Glomerular visceral epithelial cell (primary cell): Measurements from ENCODE around the gene ANO4.
"Not testable (repeated sequence)": the region's sequence is repeated elsewhere in the genome, so short reads cannot be mapped to it uniquely, and the experiment has no call there.

Source experiments
- DNase-seq: peaks from one replicate; pipeline ENCODE4 v3.0.0-alpha.2; 2016; ENCODE audit errors: extremely low spot score

Gene ANO4

DNA sequence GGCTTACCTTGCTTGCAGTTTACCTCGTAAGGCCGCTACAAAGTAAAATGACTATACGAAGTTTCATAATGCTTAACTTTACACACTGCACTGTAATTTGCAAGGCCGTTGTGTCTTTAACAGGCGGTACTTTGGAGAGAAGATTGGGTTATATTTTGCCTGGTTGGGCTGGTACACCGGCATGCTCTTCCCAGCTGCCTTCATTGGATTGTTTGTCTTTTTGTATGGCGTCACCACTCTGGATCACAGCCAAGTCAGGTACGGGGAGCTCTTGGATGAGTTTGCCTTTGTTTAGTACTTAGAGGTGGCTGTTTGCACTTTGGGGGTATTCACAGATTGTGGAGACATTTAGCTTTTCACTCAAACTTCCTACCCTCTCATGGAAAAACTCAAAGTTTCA is 247.6 kb downstream of the ANO4 start:
- DNase-seq: no peak

DNA sequence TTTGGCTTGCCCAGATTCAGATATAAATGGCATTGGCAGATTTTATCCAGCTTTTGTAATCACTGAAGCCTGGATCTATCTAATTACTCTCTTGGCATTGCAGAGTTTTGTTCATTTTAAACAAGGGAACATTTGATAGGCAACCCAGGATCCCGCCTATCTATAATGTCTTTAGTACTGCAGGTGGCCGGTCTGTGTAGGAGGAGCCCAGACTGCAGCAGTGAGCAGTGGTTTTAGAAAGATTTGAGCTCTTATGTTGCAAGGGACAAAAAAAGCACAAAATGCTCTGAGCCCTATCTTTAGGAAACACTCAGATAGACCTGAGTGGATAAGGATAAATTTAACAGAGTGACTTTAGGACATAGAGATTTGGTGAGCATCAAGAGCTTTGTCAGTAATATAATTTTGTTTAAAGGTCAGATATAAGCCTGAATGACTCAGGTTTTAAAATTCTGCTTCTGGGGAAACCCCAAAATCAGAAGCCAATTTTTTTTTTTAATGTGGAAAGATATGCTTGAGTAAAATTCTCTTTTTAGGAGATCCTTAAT is 250.0 kb downstream of the ANO4 start:
- no peak for DNase-seq

DNA sequence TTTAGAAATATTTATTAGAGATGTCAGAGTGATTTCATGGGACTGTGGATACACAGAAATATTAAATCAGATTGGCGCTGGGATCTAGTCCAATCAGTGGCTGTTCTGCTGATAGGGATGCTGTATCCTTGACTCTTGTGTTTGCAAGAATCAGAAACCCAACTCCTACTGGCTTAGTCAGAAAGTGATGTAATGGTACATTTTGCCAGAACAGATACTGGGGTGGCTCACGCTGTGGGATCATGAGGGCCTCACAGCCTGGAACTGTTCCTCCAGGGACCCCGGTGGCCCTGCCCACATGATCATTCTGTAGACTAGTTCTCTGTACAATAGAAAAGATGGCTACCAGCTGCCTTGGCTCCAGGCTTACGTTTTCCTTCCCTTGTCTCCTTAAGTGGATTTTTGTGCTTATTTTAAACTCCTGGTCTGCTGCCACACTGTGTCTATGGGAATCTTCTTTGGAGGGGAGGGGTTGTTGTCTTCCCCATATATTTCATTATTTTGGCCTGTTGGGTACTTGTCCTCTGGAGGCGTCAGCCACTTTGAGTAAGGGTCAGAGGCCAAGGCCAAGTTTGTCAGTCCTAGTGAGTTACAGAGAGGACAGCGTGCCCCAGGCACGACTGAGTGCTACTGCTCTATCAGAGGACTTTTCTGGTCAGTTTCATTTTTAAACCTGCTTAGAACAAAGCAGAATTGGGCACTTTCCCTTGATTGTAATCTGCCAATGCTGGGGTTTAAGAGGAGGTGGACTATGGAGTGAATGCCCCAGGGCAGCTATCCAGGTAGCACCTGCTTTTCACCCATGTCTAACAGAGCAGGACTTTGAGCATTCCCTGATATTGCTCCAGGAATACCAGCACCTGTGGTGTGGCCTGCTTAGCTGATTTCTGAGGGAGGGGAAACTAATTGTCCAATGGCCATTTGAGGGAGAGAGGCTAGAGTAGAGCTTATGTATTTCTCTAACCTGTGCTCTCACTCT is 251.2 kb downstream of the ANO4 start:
- no peak for DNase-seq

DNA sequence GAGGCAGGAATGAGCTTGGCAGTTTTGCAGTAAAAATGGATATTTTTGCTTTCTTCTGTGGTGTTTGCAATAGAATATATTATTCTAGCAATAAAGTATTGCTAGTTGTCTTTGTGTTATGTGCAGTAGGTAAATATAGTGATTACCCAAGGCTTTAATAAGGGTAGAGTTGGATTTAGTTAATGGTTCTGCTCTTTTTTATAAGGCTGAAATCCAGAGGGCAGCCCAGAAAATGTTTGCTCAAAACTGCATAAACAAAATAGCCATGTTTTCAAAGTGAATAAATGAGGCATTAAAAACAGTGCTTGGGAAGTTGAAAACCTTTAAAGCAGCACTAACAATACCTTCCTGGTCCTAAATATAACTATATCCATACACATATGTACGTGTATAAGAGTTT is 253.1 kb downstream of the ANO4 start:
- no peak for DNase-seq

DNA sequence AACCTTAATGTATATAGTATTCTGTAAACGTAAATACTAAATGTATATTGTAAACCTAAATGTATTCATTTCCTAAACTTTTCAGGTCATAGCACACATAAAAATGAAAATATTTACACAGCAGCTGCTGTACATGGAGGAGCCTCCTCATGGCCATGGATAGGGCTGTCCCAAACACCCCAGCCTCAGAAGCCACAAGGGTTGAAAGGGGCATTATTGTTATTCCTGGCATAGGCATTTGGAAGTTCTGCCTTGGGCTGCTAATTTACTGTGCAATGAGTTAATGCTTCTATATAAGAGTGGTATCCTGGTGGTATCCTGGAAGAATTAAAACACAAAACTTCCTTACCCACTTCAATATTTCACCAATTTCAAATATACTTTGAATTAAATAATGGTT is 256.1 kb downstream of the ANO4 start:
- DNase-seq: no peak

DNA sequence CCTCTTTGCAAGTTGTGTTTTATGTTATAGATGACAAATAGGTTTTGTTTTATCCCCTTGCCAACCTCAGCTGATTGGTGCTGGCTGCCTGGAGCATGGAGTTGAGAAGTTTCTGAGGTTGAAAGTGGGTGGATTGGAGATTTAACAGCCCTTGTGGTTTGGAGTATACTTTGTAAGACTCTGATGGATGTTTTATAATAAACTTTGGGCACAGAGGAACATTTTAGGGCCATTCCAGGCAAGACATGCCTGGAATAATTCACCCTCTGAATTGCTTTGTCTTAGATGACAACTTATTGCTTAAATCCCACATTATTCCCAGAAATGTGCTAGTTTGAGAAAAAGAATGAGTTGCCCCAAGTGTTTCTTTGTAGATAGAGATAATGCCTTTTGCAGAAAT is 256.6 kb downstream of the ANO4 start:
- no peak for DNase-seq

DNA sequence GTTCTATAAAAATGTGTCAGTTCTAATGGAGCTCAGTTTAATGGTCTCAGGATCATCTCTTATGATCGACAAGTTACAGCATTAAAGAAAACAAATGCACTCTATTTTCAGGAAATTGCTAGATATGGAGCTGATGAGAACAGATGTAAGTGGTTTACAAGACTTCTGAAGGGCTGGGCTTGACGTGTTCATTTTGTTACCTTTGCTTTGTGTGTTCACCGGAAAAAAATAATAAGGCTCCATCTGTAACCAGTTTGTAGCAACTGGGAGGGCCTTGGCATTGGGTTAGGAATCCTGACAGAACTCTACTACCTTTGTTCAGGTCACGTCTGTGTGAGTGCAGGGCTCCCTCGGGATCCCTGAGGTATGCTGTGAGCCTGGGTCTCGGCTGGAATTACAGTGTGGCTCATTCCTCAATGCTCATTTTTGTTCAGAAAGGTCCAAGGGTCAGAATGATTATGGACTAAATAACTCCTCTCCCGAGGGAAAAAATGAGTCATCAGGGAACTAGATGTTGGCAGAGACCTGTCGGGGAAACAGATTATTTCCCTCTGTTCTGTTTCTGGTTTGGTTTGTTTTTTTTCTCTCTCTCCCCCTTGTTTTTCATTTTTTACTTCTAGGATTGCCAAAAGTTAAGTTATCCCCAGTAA is 257.4 kb downstream of the ANO4 start:
- DNase-seq: peak; percentile 71

GRCh38 chr12:101053203-101053602 is 258.6 kb downstream of the ANO4 start:
- DNase-seq: no peak

DNA sequence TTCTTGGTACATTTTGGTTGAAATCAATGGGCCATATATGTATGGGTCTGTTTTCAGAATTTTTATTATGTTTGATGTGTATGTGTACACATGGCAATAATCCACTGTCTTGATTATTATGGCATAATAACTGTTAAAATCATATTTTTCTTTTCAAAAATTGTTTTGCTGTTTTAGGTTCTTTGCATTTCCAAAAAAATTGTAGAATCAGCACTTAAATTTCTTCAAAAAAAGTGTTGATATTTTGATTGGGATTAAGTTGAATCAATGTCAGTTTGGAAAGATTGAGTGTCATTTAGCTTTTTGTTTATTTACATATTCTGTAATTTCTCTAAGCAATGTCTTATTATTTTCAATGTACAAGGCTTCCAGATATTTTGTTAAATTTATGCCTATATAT is 261.4 kb downstream of the ANO4 start:
- DNase-seq: no peak

- DNase-seq: not testable (repeated sequence)
These were observed 267.9 kb downstream of the ANO4 start for GRCh38 chr12:101062508-101062907.

GRCh38 chr12:101064721-101065120 is 270.1 kb downstream of the ANO4 start:
- DNase-seq: no peak

DNA sequence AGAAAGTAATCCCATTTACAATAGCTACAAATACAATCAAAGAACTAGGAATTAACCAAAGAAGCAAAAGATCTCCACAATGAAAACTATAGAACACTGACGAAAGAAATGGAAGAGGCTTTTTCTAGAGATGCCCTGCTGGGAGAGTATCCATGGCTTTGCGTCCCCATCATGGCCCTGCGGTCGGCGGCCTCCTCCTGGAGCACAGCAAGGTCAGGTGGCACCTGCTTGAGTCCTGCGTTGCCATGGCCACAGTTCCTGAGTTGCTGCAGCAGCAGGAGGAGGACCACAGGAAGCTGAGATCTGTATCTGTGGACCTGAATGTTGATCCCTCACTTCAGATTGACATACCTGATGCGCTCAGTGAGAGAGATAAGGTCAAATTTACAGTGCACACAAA is 271.9 kb downstream of the ANO4 start:
- DNase-seq: no peak

DNA sequence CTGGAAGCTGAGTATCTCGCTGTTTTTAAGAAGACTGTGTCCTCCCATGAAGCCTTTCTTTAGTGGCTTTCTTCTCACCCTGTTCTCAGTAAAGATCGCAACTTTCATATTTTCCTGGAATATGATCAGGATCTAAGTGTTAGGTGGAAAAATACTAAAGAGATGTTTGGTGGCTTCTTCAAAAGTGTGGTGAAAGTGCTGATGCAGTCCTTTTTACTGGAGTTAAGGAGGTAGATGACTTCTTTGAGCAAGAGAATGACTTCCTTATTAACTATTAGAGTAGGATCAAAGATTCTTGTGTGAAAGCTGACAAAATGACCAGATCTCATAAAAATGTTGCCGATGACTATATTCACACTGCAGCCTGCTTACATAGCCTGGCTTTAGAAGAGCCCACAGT is 273.8 kb downstream of the ANO4 start:
- no peak for DNase-seq

DNA sequence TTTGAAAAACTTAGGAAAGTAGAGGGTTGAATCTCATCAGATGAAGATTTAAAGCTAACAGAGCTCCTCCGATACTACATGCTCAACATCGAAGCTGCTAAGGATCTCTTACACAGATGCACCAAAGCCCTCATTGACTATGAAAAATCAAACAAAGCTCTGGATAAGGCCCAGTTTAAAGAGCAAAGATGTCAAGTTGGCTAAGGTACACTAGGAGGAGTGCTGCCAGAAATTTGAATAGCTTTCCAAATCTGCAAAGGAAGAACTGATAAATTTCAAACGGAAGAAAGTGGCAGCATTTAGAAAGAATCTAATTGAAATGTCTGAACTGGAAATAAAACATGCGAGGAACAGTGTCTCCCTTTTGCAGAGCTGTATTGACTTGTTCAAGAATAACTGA is 274.3 kb downstream of the ANO4 start:
- no peak for DNase-seq

DNA sequence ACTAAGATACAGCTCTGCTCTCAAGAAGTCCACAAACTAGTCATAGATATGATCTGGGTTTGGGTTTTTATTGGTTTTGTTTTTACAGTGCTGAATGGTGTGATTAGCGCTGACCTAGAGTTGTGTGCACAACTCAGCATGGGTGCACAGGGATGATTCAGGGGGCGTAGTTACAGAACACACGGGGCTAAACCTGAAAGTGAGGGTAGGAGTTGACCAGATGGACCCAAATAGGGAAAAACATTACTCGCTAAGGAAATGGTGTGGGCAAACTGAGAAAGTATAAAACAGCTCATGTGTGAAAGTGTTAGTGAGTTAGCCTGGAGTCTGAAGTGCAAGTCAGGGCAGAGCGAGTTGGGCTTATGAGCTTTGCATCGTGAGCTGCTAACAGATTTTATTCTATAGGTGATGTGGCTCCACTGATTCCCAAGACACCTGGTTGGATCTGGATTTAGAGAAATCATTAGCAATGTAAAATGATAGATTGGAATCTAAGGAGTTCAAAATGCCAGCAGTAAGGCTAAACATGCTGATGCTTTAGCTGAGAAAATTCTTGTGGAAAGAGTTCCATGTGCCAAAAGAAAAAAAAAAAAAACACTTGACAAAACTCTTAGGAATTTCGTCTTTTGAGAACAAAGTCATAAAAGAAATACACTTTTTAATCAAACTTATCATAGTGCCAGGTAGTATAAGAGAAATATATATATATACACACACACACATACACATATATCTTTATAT is 280.5 kb downstream of the ANO4 start:
- peak; percentile 42 for DNase-seq

DNA sequence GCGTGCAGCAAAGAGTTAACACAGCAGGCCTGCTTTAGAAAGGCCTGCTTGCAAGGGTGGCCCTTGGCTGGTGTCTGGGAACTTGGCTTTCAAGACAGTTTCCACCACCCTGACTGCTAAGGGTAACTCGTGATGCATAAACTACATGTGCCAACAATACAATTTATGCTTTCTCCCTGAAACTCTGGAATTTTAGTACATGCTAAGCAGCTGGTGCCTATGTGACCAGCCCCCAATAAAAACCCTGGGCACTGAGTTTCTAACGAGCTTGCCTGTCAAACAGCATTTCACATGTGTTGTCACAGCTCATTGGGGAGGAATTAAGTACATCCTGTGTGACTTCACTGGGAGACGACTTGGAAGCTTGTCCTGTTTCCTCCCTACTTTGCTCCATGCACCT is 282.3 kb downstream of the ANO4 start:
- peak; percentile 4 for DNase-seq

GRCh38 chr12:101077791-101078528 is 283.4 kb downstream of the ANO4 start:
- DNase-seq: no peak

GRCh38 chr12:101078536-101079285 is 284.1 kb downstream of the ANO4 start:
- DNase-seq: no peak

DNA sequence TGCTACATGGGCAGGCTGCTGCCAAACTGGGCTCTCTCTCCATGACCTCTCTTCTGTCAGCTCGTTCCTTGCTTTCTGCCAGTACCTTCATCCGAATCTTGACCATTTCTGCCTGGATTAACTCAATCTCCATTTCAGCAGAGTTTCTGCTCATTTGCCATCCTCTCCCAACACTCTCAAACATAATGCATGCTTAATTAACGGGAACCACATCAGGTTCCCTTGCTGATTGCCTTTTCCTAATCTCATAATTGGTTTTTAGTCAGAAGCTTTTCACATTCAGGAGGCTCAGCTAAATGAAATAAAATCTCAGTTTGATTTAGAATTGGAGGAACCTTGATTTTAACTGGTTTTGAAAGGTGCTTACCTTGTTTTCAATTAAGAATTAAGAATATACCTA is 288.1 kb downstream of the ANO4 start:
- DNase-seq: no peak

DNA sequence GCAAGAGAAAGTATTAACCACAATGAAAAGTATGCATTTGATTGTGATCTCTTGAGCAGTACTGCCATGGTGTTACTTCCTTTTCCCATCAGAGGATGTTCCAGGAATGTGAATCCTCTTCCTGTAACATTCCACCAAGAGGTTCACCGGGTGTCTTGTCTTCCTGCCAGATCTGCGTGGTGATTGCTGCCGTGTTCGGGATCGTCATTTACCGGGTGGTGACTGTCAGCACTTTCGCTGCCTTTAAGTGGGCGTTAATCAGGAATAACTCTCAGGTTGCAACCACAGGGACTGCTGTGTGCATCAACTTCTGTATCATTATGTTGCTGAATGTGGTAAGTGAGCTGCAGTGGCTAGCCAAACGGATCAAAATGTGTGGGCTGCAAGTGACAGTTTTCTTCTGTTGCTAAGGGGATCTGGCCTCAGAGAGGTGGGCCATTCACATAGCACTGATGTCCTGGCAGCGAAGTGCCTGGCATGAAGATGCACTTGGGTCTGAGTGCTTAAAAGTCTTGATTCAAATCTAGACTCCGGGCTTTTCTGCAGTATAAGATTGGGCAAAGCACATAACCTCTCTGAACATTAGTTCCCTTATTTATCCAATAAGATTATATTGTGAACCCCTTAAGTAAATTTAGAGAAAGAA is 292.0 kb downstream of the ANO4 start:
- DNase-seq: peak; percentile 51
